GM18868 (cell line): ENCODE measurements around the gene ANXA7.

ENCODE experiments used
- ATAC-seq: cut with Tn5 transposase; IDR thresholded peaks from one replicate; pipeline ENCODE4 v1.9.1; 2021; ENCODE audit warnings: mild to moderate bottlenecking, moderate library complexity; ENCODE audit not compliant: unreplicated experiment

The ANXA7 gene

GRCh38 chr10:73413528-73414229 lies at the start of gene ANXA7:
TSS of gene ANXA7 (minus strand) at chr10:73414058. CDS start at chr10:73400856, 13,202 bp downstream.
- ATAC-seq, result peak; percentile 92

GRCh38 chr10:73460897-73461296 lies 47.0 kb upstream of the ANXA7 start:
- no peak for ATAC-seq

- no peak for ATAC-seq
Measured at GRCh38 chr10:73459683-73460314, 45.9 kb upstream of the ANXA7 start.

- no peak for ATAC-seq
Measured at GRCh38 chr10:73456187-73456890, 42.5 kb upstream of the ANXA7 start.

GRCh38 chr10:73449113-73449512 lies 35.3 kb upstream of the ANXA7 start:
- no peak for ATAC-seq

GRCh38 chr10:73448384-73448783 lies 34.5 kb upstream of the ANXA7 start:
- no peak for ATAC-seq

- no peak for ATAC-seq
Measured at GRCh38 chr10:73446926-73447325, 33.1 kb upstream of the ANXA7 start.

GRCh38 chr10:73444457-73444856 lies 30.6 kb upstream of the ANXA7 start:
- no peak for ATAC-seq

GRCh38 chr10:73439605-73440312 lies 25.9 kb upstream of the ANXA7 start:
- no peak for ATAC-seq

- no peak for ATAC-seq
Measured at GRCh38 chr10:73439055-73439454, 25.2 kb upstream of the ANXA7 start.

- no peak for ATAC-seq
Measured at GRCh38 chr10:73433538-73433867, 19.6 kb upstream of the ANXA7 start, which contains the start of gene MSS51. TSS of gene MSS51 (minus strand) at chr10:73433561. CDS start at chr10:73428284, 5,277 bp downstream.

- no peak for ATAC-seq
Measured at GRCh38 chr10:73432646-73433537, 19.0 kb upstream of the ANXA7 start.

GRCh38 chr10:73426318-73426717 lies 12.5 kb upstream of the ANXA7 start:
- ATAC-seq, result no peak

GRCh38 chr10:73424478-73424877 lies 10.6 kb upstream of the ANXA7 start:
- ATAC-seq, result no peak

GRCh38 chr10:73423309-73423708 lies 9.5 kb upstream of the ANXA7 start:
- no peak for ATAC-seq

GRCh38 chr10:73416571-73416970 lies 2.7 kb upstream of the ANXA7 start:
- no peak for ATAC-seq

GRCh38 chr10:73414230-73414945 lies 530 bp upstream of the ANXA7 start:
- peak; percentile 30 for ATAC-seq

GRCh38 chr10:73413108-73413527 lies 740 bp downstream of the ANXA7 start:
- peak; percentile 24 for ATAC-seq

GRCh38 chr10:73410897-73411296 lies 3.0 kb downstream of the ANXA7 start:
- ATAC-seq, result no peak
